ENCODE measurements around the gene MMP24OS. TPM values are rescaled to one million over a fixed set of nuclear protein-coding genes. Genes with fewer than 3 reads are reported as not detected.
"Not testable (repeated sequence)": the region's sequence is repeated elsewhere in the genome, so short reads cannot be mapped to it uniquely, and the experiment has no call there.

Gene MMP24OS
- total RNA-seq, 2 donors from 2014 or later = 32.2 to 38.8 TPM

- Mint-ChIP-seq H3K27ac (no peak overlapping the region), H3K9me3 (peaks cover 36% of the 10 kb centered on the region), H3K4me1 (peaks cover 17% of the 10 kb centered on the region), H3K36me3 (ENCODE audit: low read depth) (no peaks in the 10 kb centered on the region), H3K27me3 (ENCODE audit: insufficient read depth) (no peaks in the 10 kb centered on the region), H3K4me3 (no peak overlapping the region)
- H3K9ac ChIP-seq (ENCODE audit: extremely low read depth, low read length, poor library complexity, severe bottlenecking) = no peak overlapping the region
- H3K36me3 ChIP-seq (ENCODE audit: control insufficient read depth, insufficient read depth, low read length) = no peaks in the 10 kb centered on the region
- WGBS, 2 experiments (ENCODE audit: insufficient coverage in 1 of 2, insufficient read length in 1 of 2) = 46 to 90% methylated on average over 2 to 3 of the region's 3 CpGs
- H3K4me3 ChIP-seq (ENCODE audit: low read length) = no peak overlapping the region
- no peak overlapping the region for H3K27ac ChIP-seq (ENCODE audit: low read depth, low read length)
- H3K4me1 ChIP-seq (ENCODE audit: control insufficient read depth, insufficient read depth, low read length) = no peaks in the 10 kb centered on the region
- no peak for DNase-seq
- H3K27me3 ChIP-seq (ENCODE audit: control insufficient read depth, insufficient read depth, low read length, poor library complexity, severe bottlenecking) = no peaks in the 10 kb centered on the region
- H3K9me3 ChIP-seq (ENCODE audit: control insufficient read depth, low read length) = no peaks in the 10 kb centered on the region
- TF ChIP-seq CTCF (conservative IDR thresholded peaks at IDR 0.05) = no peak
Observed at GRCh38 chr20:35253010-35253409, 24.9 kb downstream of the MMP24OS start.

- Mint-ChIP-seq H3K27ac (peak overlapping the region; percentile 40), H3K4me1 (peaks cover 21% of the 10 kb centered on the region), H3K9me3 (peaks cover 40% of the 10 kb centered on the region)
- WGBS, 2 experiments (ENCODE audit: insufficient coverage in 1 of 2, insufficient read length in 1 of 2) = 86% methylated on average over 2 of the region's 2 CpGs; no CpG with 5 or more reads in 1 of the 2 experiments
- not testable (repeated sequence) for H3K36me3 ChIP-seq (ENCODE audit: control insufficient read depth, insufficient read depth, low read length); H3K36me3 Mint-ChIP-seq (ENCODE audit: low read depth); H3K9me3 ChIP-seq (ENCODE audit: control insufficient read depth, low read length); H3K9ac ChIP-seq (ENCODE audit: extremely low read depth, low read length, poor library complexity, severe bottlenecking); H3K27me3 Mint-ChIP-seq (ENCODE audit: insufficient read depth); H3K4me3 ChIP-seq (ENCODE audit: low read length); H3K27ac ChIP-seq (ENCODE audit: low read depth, low read length); H3K4me3 Mint-ChIP-seq; DNase-seq; H3K27me3 ChIP-seq (ENCODE audit: control insufficient read depth, insufficient read depth, low read length, poor library complexity, severe bottlenecking); H3K4me1 ChIP-seq (ENCODE audit: control insufficient read depth, insufficient read depth, low read length)
Observed at GRCh38 chr20:35252598-35252997, 25.3 kb downstream of the MMP24OS start.

- no peaks in the 10 kb centered on the region for H3K9me3 ChIP-seq (ENCODE audit: control insufficient read depth, low read length)
- H3K4me3 ChIP-seq (ENCODE audit: low read length) = no peak overlapping the region
- 70% methylated on average over 2 of the region's 2 CpGs; no CpG with 5 or more reads in 1 of the 2 experiments for WGBS, 2 experiments (ENCODE audit: insufficient coverage in 1 of 2, insufficient read length in 1 of 2)
- H3K9ac ChIP-seq (ENCODE audit: extremely low read depth, low read length, poor library complexity, severe bottlenecking) = no peak overlapping the region
- no peaks in the 10 kb centered on the region for H3K4me1 ChIP-seq (ENCODE audit: control insufficient read depth, insufficient read depth, low read length)
- Mint-ChIP-seq H3K4me3 (no peak overlapping the region), H3K36me3 (ENCODE audit: low read depth) (no peaks in the 10 kb centered on the region), H3K4me1 (peaks cover 23% of the 10 kb centered on the region), H3K27ac (peak overlapping the region; percentile 40), H3K9me3 (peaks cover 40% of the 10 kb centered on the region), H3K27me3 (ENCODE audit: insufficient read depth) (no peaks in the 10 kb centered on the region)
- H3K36me3 ChIP-seq (ENCODE audit: control insufficient read depth, insufficient read depth, low read length) = no peaks in the 10 kb centered on the region
- TF ChIP-seq CTCF (conservative IDR thresholded peaks at IDR 0.05) = no peak
- H3K27me3 ChIP-seq (ENCODE audit: control insufficient read depth, insufficient read depth, low read length, poor library complexity, severe bottlenecking) = no peaks in the 10 kb centered on the region
- no peak for DNase-seq
- no peak overlapping the region for H3K27ac ChIP-seq (ENCODE audit: low read depth, low read length)
Observed at GRCh38 chr20:35252037-35252461, 25.9 kb downstream of the MMP24OS start.

- TF ChIP-seq CTCF (conservative IDR thresholded peaks at IDR 0.05) = no peak
- no peak overlapping the region for H3K27ac Mint-ChIP-seq
- Histone ChIP-seq H3K9me3 (ENCODE audit: control insufficient read depth, low read length) (no peaks in the 10 kb centered on the region), H3K4me1 (ENCODE audit: control insufficient read depth, insufficient read depth, low read length) (no peaks in the 10 kb centered on the region), H3K4me3 (ENCODE audit: low read length) (no peak overlapping the region), H3K27ac (ENCODE audit: low read depth, low read length) (no peak overlapping the region), H3K36me3 (ENCODE audit: control insufficient read depth, insufficient read depth, low read length) (no peaks in the 10 kb centered on the region), H3K9ac (ENCODE audit: extremely low read depth, low read length, poor library complexity, severe bottlenecking) (no peak overlapping the region), H3K27me3 (ENCODE audit: control insufficient read depth, insufficient read depth, low read length, poor library complexity, severe bottlenecking) (no peaks in the 10 kb centered on the region)
- peaks cover 23% of the 10 kb centered on the region for H3K4me1 Mint-ChIP-seq
- DNase-seq = no peak
- no peak overlapping the region for H3K4me3 Mint-ChIP-seq
- H3K27me3 Mint-ChIP-seq (ENCODE audit: insufficient read depth) = no peaks in the 10 kb centered on the region
- WGBS, 2 experiments (ENCODE audit: insufficient coverage in 1 of 2, insufficient read length in 1 of 2) = 84 to 100% methylated on average over 2 of the region's 2 CpGs
- no peaks in the 10 kb centered on the region for H3K36me3 Mint-ChIP-seq (ENCODE audit: low read depth)
- peaks cover 42% of the 10 kb centered on the region for H3K9me3 Mint-ChIP-seq
Observed at GRCh38 chr20:35251613-35251940, 26.3 kb downstream of the MMP24OS start.

Data from endodermal cell (in vitro differentiated cells).